K562 (cell line): ENCODE data around the gene ADGRG1. TPM values are rescaled to one million over a fixed set of nuclear protein-coding genes. Genes with fewer than 3 reads are reported as not detected.

ENCODE experiments used
- ATAC-seq: fragments of 200-7000 bp; cut with Tn5 transposase; 3 replicates; pipeline ENCODE4 v1.9.1; 2020; ENCODE audit warnings: moderate library complexity
- BruUV-seq: library from RNA; stranded (reverse); fragments of 400-500 nt; replicated peaks from 2 replicates; lab custom pipeline; 2021; lab: Mats Ljungman, UMichigan
- CTCF ChIA-PET: fragments of 300-600 bp; formaldehyde crosslinking; extraction: SDS; loops from one replicate; lab custom pipeline; 2021; ENCODE audit warnings: low intra/inter-chr PET ratio; lab: Yijun Ruan, JAX
- POLR2A ChIA-PET: fragments of 300-600, 350-650 bp; sonication (Branson Sonifier 250); formaldehyde crosslinking; extraction: SDS; loops from one replicate; lab custom pipeline; 2021; ENCODE audit warnings: antibody characterized with exemption, inconsistent platforms; lab: Yijun Ruan, JAX
- DNase-seq, 4 experiments: peaks; one replicate each; pipeline versions ENCODE4 v3.0.0 to v3.0.0-alpha.2; 2011 to 2018; ENCODE audit warnings: low spot score in 3 of 4, mixed read lengths in 3 of 4; ENCODE audit errors: extremely low read depth in 1 of 4
- FAIRE-seq: peaks from 2 replicates; lab custom pipeline; 2011; peaks lifted over from hg19 to GRCh38; lab: Jason Lieb, UNC
- H2AFZ ChIP-seq: 2 replicates; pipeline ENCODE4 v1.6.0; 2011; ENCODE audit warnings: low read depth, low read length, control low read depth, inconsistent platforms
- H3K27ac ChIP-seq: fragments of 200-600 bp; 3 replicates; pipeline ENCODE4 v1.8.0; 2011; ENCODE audit warnings: low read depth, mild to moderate bottlenecking, control low read depth, inconsistent platforms, low read length, moderate library complexity, mixed read lengths; ENCODE audit errors: extremely low read depth
- H3K27me3 ChIP-seq, 2 experiments: fragments of 300-600 bp in 1 of 2; 2 replicates in 1 of 2; 3 replicates in 1 of 2; pipeline versions ENCODE4 v1.6.0 to v1.8.0; 2011; ENCODE audit warnings: inconsistent platforms in 2 of 2, low read length in 2 of 2, mild to moderate bottlenecking in 1 of 2, mixed read lengths in 1 of 2, moderate library complexity in 1 of 2; ENCODE audit not compliant: control insufficient read depth in 2 of 2, insufficient read depth in 2 of 2
- H3K36me3 ChIP-seq: fragments of 300-600 bp; 3 replicates; pipeline ENCODE4 v1.8.0; 2011; ENCODE audit warnings: mild to moderate bottlenecking, low read length, inconsistent platforms; ENCODE audit not compliant: control insufficient read depth, insufficient read depth
- H3K4me1 ChIP-seq, 2 experiments: fragments of 200-600 bp in 1 of 2; replicated peaks in 1 of 2; 2 replicates in 1 of 2; 3 replicates in 1 of 2; pipeline versions ENCODE4 v1.5.1 to v1.8.0; 2011; ENCODE audit warnings: inconsistent platforms in 2 of 2, low read length in 2 of 2, mild to moderate bottlenecking in 1 of 2, mixed read lengths in 1 of 2, moderate library complexity in 1 of 2; ENCODE audit not compliant: control insufficient read depth in 2 of 2, insufficient read depth in 2 of 2
- H3K4me2 ChIP-seq: 2 replicates; pipeline ENCODE4 v1.6.1; 2011; ENCODE audit warnings: low read length, control low read depth, inconsistent platforms, mixed read lengths; ENCODE audit not compliant: insufficient read depth
- H3K4me3 ChIP-seq: fragments of 200-600 bp; sonication (generic), shearing (Covaris generic); 2 replicates; pipeline ENCODE4 v1.5.1; 2016; ENCODE audit warnings: control low read depth, inconsistent platforms
- H3K79me2 ChIP-seq: fragments of 200-600 bp; 3 replicates; pipeline ENCODE4 v1.8.0; 2011; ENCODE audit warnings: low read length, inconsistent platforms; ENCODE audit not compliant: control insufficient read depth, insufficient read depth
- H3K9ac ChIP-seq, 2 experiments: 2 replicates each; pipeline versions ENCODE4 v1.6.0 to v1.6.1; 2011; ENCODE audit warnings: low read depth in 2 of 2, low read length in 2 of 2, control low read depth in 1 of 2, inconsistent platforms in 1 of 2, mild to moderate bottlenecking in 1 of 2, mixed read lengths in 1 of 2; ENCODE audit not compliant: insufficient read depth in 1 of 2
- H3K9me1 ChIP-seq: one replicate; pipeline ENCODE4 v1.6.0; 2011; ENCODE audit warnings: inconsistent platforms, mild to moderate bottlenecking, low read length, moderate library complexity; ENCODE audit not compliant: control insufficient read depth, insufficient read depth
- H3K9me3 ChIP-seq: replicated peaks from 2 replicates; pipeline ENCODE4 v1.5.1; 2011; ENCODE audit warnings: low read depth, low read length, inconsistent platforms; ENCODE audit not compliant: control insufficient read depth, insufficient read depth
- H4K20me1 ChIP-seq: replicated peaks from 2 replicates; pipeline ENCODE4 v1.6.1; 2011; ENCODE audit warnings: low read length, inconsistent platforms, mixed read lengths; ENCODE audit not compliant: control insufficient read depth, insufficient read depth
- BHLHE40 ChIP-seq: IDR thresholded peaks from 2 replicates; pipeline ENCODE4 v1.6.1; 2011; ENCODE audit warnings: low read length, improper control_type of control experiment
- NCOA4 ChIP-seq: fragments of 450-650 bp; IDR thresholded peaks from 2 replicates; pipeline ENCODE4 v1.6.1; 2018; ENCODE audit warnings: mild to moderate bottlenecking; ENCODE audit not compliant: partially characterized antibody
- ZFX ChIP-seq: sonication (generic); formaldehyde crosslinking; IDR thresholded peaks from 2 replicates; pipeline ENCODE4 v1.8.0; 2022; ENCODE audit warnings: mild to moderate bottlenecking, missing genetic modification reagents, moderate library complexity
- WGBS: fragments of 100-300 bp; shearing (Covaris generic); methylation state at CpG from one replicate; pipeline ENCODE4 v1.1.6; 2016; ENCODE audit warnings: low coverage, mixed read lengths; ENCODE audit not compliant: insufficient coverage; ENCODE audit errors: missing lambda C conversion rate; 5-methylcytosine and 5-hydroxymethylcytosine counted together
- in situ Hi-C: fragments of 300-500 bp; cut with MboI; formaldehyde crosslinking; loops from 4 replicates; pipeline ENCODE4 v1.15.0; 2018; ENCODE audit warnings: inconsistent platforms, mixed read lengths
- intact Hi-C: fragments of 100-400 bp; cut with micrococcal nuclease; formaldehyde crosslinking; loops from 2 replicates; pipeline ENCODE4 v1.14.2; 2022
- polyA plus RNA-seq, 8 experiments: library from polyadenylated mRNA; depleted of rRNA in 4 of 8; stranded (reverse) in 5 of 8; unstranded in 3 of 8; fragments of >200 nt; fragmentation: Nextera tagmentation in 2 of 8; fragmentation: Illumina TruSeq in 1 of 8; extraction: Ambion mirVana in 2 of 8; extraction: Trizol in 1 of 8; gene quantifications; 2 replicates each; pipeline versions ENCODE4 v1.2.1 to v1.2.3, GENCODE V29; 2011 to 2014; ENCODE audit warnings: inconsistent platforms in 1 of 8, missing spikeins in 1 of 8
- total RNA-seq, 7 experiments: library from RNA; depleted of rRNA in 6 of 7; stranded (reverse); fragments of >200 nt in 6 of 7; fragmentation: Illumina TruSeq in 2 of 7; extraction: Trizol in 2 of 7; gene quantifications; 2 replicates each; pipeline versions ENCODE4 v1.2.1 to v1.2.3, GENCODE V29; 2011 to 2021; ENCODE audit warnings: low replicate concordance in 1 of 7
- TF ChIP-seq, protein P1 (sequence below): sonication (generic); formaldehyde crosslinking; IDR thresholded peaks from 2 replicates; pipeline ENCODE4 v1.8.1; 2023; ENCODE audit warnings: mild to moderate bottlenecking, missing genetic modification reagents

Gene ADGRG1
- total and polyA plus RNA-seq, 9 of the 15 experiments (the other 6 are each of a cell fraction or from before 2014, with no cell fraction given): 0.04 to 0.31 (median 0.16) TPM; not detected in 6

DNA sequence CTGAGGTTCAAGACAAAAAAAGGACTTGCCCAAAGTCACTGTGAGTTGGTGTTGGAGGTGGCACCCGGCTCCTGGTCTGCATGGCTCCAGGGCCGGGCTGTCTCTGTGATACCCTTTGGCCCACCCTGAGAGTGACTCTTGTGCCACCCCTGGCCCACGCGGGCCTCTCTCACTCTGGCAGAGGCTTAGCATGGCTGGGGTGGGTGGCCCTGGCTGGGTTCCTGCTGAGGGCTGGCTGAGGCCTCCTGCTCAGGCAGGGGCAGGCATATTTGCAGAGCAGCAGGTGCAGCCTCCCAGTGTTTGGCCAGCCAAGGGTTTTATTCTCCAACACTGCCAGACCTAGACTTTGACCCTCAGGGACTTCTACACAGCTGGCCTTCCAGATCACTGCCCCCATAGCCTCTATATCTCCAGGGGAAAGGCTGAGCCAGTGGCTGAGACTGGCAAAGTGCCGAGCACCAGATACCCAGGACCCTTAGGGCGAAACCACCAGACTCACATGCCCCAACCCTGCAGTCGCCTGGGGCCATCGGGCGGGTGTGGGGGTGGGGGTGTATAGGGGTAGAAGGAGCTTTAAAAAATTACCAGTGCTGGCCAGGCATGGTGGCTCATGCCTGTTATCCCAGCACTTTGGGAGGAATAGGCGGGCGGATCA is 21.5 kb upstream of the ADGRG1 start:
- no peak overlapping the region for H2AFZ ChIP-seq
- ChIA-PET POLR2A (no interaction called here), CTCF (no interaction called here)
- H3K4me2 ChIP-seq: no peak overlapping the region
- no peak for DNase-seq
- TF ChIP-seq, protein P1, sequence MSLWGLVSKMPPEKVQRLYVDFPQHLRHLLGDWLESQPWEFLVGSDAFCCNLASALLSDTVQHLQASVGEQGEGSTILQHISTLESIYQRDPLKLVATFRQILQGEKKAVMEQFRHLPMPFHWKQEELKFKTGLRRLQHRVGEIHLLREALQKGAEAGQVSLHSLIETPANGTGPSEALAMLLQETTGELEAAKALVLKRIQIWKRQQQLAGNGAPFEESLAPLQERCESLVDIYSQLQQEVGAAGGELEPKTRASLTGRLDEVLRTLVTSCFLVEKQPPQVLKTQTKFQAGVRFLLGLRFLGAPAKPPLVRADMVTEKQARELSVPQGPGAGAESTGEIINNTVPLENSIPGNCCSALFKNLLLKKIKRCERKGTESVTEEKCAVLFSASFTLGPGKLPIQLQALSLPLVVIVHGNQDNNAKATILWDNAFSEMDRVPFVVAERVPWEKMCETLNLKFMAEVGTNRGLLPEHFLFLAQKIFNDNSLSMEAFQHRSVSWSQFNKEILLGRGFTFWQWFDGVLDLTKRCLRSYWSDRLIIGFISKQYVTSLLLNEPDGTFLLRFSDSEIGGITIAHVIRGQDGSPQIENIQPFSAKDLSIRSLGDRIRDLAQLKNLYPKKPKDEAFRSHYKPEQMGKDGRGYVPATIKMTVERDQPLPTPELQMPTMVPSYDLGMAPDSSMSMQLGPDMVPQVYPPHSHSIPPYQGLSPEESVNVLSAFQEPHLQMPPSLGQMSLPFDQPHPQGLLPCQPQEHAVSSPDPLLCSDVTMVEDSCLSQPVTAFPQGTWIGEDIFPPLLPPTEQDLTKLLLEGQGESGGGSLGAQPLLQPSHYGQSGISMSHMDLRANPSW (CRISPR knock-in tag): no peak
- peak; percentile 7; the same call in 1 of the 2 replicates for TF ChIP-seq ZFX (CRISPR knock-in tag)
- no peak for TF ChIP-seq NCOA4
- no peak for TF ChIP-seq BHLHE40
- BruUV-seq: no TSS peak
- ATAC-seq: peak; percentile 10
- in situ Hi-C loops: no loop called here
- no peak overlapping the region for H3K4me3 ChIP-seq
- FAIRE-seq: no peak
- H3K9me3 ChIP-seq: no peaks in the 10 kb centered on the region
- peak overlapping the region in 1 of 2 experiments; percentile 65; a peak in 1 of 4 replicates for H3K9ac ChIP-seq
- no peaks in the 10 kb centered on the region for H3K27me3 ChIP-seq
- H4K20me1 ChIP-seq: no peaks in the 10 kb centered on the region
- intact Hi-C loops: no loop called here
- no peaks in the 10 kb centered on the region for H3K36me3 ChIP-seq
- 66% methylated on average over 11 of the region's 11 CpGs for WGBS
- H3K79me2 ChIP-seq: no peaks in the 10 kb centered on the region
- H3K4me1 ChIP-seq: peaks cover 17 to 44% of the 10 kb centered on the region in 2 experiments
- no peaks in the 10 kb centered on the region for H3K9me1 ChIP-seq
- H3K27ac ChIP-seq: no peak overlapping the region
